ENCODE measurements around the gene PLEKHM2.

The PLEKHM2 gene

DNA sequence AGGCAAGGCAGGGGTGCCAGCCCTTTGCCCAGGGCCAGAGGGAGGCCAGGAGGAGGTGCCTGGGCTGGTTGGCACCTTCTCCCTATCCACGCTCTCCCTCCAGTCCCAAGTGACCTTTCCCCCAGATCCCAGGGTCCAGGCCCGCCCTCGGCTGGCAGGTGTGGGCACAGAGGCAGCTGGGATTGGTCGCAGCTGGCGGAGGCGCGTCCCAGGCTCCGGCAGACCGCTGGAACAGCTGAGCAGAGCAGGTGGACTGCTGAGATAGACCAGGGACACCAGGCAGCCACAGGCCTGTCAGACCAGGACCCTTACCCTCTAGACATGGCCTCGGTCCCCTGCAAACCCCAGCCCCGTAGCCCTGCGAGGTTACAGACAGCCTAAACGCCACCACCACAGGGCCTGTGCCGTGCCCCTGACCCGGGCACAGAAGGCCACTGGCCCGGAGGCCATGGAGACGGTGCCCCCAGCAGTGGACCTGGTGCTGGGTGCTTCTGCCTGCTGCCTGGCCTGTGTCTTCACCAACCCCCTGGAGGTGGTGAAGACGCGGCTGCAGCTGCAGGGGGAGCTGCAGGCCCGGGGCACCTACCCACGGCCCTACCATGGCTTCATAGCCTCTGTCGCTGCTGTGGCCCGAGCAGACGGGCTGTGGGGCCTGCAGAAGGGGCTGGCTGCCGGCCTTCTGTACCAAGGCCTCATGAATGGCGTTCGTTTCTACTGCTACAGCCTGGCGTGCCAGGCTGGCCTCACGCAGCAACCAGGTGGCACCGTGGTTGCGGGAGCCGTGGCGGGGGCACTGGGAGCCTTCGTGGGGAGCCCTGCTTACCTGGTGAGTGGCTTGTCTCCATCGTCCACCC is 52.1 kb downstream of the PLEKHM2 start, which contains the start of gene SLC25A34:
Gene SLC25A34 (plus strand): TSS at position 221 of the 854 bp plus-strand sequence. CDS start 228 bp downstream, at position 449.
- no peak for FAIRE-seq
- DNase-seq (ENCODE audit: insufficient read length) = no peak
- TF ChIP-seq TAF1 (IDR thresholded peaks at IDR 0.05; ENCODE audit: borderline replicate concordance, low read depth, low read length) (no peak), POLR2A (IDR thresholded peaks at IDR 0.05; ENCODE audit: low read depth, low read length) (no peak), POLR2AphosphoS5 (IDR thresholded peaks at IDR 0.05; ENCODE audit: low read depth, low read length) (no peak)

DNA sequence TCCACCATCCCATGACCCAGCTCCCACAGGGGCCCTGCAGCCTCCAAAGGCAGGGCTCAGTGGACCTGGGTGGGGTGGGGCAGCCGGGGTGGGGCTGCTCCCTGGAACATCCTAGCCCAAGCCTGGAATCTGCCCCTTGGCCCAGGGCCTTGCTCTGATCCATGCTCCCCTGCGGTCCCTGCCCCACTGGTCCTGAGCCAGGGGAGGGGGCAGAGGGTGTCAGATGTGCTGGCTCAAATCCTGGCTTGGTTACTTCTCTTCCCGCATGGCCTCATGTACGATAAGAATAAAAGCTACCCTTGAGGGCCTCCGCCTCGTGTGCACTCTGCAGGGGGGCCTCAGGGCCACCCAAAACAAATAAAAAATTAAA is 52.8 kb downstream of the PLEKHM2 start:
- TF ChIP-seq POLR2AphosphoS5 (IDR thresholded peaks at IDR 0.05; ENCODE audit: low read depth, low read length) = no peak
- no peak for TF ChIP-seq POLR2A (IDR thresholded peaks at IDR 0.05; ENCODE audit: low read depth, low read length)
- no peak for TF ChIP-seq TAF1 (IDR thresholded peaks at IDR 0.05; ENCODE audit: borderline replicate concordance, low read depth, low read length)
- DNase-seq (ENCODE audit: insufficient read length) = no peak
- FAIRE-seq = no peak

DNA sequence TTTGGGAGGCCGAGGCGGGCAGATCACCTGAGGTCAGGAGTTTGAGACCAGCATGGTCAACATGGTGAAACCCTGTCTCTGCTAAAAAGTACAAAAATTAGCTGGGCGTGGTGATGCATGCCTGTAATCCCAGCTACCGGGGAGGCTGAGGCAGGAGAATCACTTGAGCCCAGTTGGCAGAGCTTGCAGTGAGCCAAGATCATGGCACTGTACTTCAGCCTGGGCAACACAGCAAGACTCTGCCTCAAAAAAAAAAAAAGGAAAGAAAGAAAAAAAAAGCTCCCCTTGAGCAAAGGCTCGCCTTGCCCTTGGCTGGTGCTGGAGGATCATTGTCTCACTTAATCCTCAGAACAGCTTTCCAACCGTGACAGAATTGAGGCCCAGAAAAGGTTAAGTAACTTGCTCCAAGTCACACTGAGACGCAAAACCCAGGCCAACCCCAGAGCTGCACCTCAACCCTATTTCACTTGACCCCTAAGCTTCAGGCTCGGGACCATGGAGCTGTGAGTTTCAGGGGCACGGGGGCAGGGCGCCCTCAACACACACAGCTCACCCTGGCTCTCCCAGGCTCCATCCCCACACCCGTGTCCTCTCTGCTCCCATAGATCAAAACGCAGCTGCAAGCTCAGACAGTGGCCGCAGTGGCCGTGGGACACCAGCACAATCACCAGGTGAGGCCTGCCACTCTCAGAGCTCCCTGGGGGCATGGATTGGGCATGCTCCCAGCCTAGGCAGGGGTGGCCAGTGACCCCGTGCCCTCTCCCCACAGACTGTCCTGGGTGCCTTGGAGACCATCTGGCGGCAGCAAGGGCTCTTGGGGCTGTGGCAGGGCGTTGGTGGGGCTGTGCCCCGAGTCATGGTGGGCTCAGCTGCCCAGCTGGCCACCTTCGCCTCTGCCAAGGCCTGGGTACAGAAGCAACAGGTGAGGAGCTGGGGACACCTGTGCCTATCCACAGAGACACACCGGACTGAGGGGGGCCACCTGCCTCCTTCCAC is 53.5 kb downstream of the PLEKHM2 start:
- FAIRE-seq = no peak
- DNase-seq (ENCODE audit: insufficient read length) = no peak
- TF ChIP-seq POLR2AphosphoS5 (IDR thresholded peaks at IDR 0.05; ENCODE audit: low read depth, low read length) (no peak), POLR2A (IDR thresholded peaks at IDR 0.05; ENCODE audit: low read depth, low read length) (no peak), TAF1 (IDR thresholded peaks at IDR 0.05; ENCODE audit: borderline replicate concordance, low read depth, low read length) (no peak)

DNA sequence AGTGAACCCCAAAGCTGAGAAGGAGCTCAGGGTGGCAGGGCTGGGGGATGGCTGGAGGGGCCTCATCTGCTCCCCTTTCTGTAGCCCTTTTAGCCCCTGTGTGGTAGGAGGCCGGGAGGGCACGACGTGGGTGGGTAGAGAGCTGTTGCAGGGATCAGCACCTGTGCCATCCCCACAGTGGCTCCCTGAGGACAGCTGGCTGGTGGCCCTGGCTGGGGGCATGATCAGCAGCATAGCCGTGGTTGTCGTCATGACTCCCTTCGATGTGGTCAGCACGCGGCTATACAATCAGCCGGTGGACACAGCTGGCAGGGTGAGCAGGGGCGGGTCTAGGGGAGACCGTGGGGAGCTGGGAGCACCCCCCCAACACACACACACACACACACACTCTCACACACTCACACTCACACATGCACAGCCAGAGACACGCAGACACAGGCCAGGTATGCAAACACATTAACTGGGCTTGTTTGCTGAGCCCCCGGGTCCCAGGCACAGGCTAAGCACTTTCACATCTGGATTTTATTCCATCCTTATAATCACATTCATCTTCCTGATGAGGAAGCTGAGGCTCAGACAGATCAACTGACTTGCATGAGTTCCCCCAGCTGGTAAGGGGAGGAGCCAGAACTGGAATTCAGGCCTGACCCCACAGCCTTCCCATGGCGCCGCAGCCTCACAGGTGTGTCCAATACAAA is 54.4 kb downstream of the PLEKHM2 start:
- FAIRE-seq (no peak), DNase-seq (ENCODE audit: insufficient read length) (no peak)
- TF ChIP-seq POLR2A (IDR thresholded peaks at IDR 0.05; ENCODE audit: low read depth, low read length) (no peak), TAF1 (IDR thresholded peaks at IDR 0.05; ENCODE audit: borderline replicate concordance, low read depth, low read length) (no peak), POLR2AphosphoS5 (IDR thresholded peaks at IDR 0.05; ENCODE audit: low read depth, low read length) (no peak)

DNA sequence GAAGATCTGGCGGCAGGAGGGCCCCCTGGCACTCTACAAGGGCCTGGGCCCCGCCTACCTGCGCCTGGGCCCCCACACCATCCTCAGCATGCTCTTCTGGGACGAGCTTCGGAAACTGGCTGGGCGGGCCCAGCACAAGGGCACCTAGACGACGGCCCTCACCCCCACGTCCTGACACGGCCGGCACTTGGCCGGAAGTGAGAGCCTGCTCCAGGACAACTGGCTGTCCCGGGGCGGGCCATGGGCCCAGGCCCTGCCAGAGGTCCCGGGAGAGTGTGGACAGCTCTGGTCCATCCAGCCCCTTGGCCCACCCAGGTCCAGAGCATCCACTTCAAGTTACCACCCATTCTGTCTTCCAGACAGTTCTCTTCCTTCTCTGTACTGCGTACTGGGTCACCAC is 55.1 kb downstream of the PLEKHM2 start:
- DNase-seq (ENCODE audit: insufficient read length) = no peak
- no peak for TF ChIP-seq POLR2A (IDR thresholded peaks at IDR 0.05; ENCODE audit: low read depth, low read length)
- TF ChIP-seq POLR2AphosphoS5 (IDR thresholded peaks at IDR 0.05; ENCODE audit: low read depth, low read length) = no peak
- no peak for TF ChIP-seq TAF1 (IDR thresholded peaks at IDR 0.05; ENCODE audit: borderline replicate concordance, low read depth, low read length)
- FAIRE-seq = no peak

DNA sequence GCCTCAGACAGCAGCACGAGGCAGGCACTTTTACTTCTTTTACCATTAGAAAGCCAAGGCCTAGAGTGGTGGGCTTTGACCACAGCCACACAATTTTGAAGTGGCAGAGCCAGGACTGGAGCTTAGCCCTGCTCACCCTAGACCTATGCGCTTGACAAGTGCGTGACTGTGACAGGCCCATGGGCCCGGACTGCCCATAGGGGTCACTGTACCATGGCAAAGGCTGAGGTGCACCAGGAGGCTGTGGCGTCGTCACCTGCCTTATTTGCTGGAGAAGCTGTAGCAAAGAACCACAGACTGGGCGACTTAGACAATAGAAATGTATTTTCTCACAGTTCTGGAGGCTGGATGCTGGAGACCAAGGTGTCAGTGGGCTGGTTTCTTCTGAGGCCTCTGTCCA is 55.6 kb downstream of the PLEKHM2 start:
- FAIRE-seq = no peak
- TF ChIP-seq POLR2A (IDR thresholded peaks at IDR 0.05; ENCODE audit: low read depth, low read length) = no peak
- TF ChIP-seq POLR2AphosphoS5 (IDR thresholded peaks at IDR 0.05; ENCODE audit: low read depth, low read length) = no peak
- no peak for TF ChIP-seq TAF1 (IDR thresholded peaks at IDR 0.05; ENCODE audit: borderline replicate concordance, low read depth, low read length)
- no peak for DNase-seq (ENCODE audit: insufficient read length)

DNA sequence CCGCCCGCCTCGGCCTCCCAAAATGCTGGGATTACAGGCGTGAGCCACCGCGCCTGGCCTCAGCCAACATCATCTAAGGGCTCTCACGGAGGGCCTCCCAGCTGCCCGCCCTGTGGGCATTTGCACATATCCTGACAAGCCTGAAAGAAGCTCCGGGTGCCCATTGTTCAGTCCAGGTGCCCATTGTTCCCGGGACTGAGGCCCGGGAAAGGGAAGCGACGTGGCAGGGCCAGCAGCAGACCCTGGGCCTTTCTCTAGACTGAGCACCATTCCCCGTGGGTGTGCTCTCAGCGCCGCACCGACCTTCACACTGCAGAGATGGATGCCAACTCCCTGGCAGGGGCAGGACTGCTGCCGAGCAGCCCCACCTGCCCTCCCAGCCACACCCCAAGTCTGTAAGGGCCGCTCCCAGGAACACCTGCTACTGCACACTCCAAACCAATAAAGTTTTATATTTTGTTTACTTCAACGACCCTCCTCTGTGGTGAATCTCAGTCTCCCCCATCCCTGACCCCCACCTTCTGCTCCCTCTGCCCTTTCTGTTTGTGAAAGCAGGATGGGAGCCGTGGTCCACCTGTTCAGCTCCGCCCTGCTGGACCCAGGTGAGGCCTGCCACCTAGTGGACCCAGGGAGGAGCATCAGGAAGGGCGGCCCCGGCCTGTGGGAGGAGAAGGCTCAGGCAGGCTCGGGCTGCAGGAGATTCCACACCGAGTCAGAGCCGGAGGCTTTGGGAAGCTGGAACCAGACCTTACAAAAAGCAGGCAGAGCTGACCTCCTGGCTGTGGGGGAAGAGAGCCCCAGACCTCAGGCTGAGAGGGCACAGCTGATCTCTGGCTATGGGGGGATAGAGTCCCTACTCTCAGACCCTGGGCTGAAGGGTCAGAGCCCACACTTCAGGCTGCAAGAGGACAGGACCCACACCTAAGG is 57.1 kb downstream of the PLEKHM2 start:
- peak; percentile 82 for FAIRE-seq
- peak; percentile 87 for DNase-seq (ENCODE audit: insufficient read length)
- TF ChIP-seq POLR2AphosphoS5 (IDR thresholded peaks at IDR 0.05; ENCODE audit: low read depth, low read length) (no peak), TAF1 (IDR thresholded peaks at IDR 0.05; ENCODE audit: borderline replicate concordance, low read depth, low read length) (no peak), POLR2A (IDR thresholded peaks at IDR 0.05; ENCODE audit: low read depth, low read length) (no peak)

DNA sequence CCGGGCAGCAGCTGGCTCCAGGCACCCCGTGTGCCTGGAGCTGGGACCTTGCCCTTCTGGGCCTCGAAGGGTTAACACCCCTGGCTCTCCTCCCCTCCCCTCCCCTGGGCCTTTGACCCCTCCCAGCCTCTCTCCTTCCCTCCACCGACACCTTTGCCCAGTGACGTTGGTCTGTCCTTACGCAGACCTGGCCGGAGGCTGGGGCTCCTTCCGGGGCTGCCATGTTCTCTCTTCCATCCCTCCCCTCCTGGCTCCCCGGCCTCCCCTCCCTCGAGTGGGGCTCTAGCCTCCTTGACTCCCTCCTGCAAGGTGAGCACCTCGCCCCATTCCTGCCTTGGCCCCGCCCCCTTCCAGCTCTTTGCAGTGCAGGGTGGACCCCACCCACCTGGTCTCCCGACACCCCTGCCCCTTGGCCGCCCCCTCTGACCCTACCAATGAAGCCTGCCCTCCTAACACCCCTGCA is 58.2 kb downstream of the PLEKHM2 start, which contains the start of gene TMEM82:
Gene TMEM82 (plus strand): TSS at position 161 of the 463 bp plus-strand sequence. CDS start 61 bp downstream, at position 222.
- no peak for TF ChIP-seq TAF1 (IDR thresholded peaks at IDR 0.05; ENCODE audit: borderline replicate concordance, low read depth, low read length)
- no peak for TF ChIP-seq POLR2A (IDR thresholded peaks at IDR 0.05; ENCODE audit: low read depth, low read length)
- no peak for TF ChIP-seq POLR2AphosphoS5 (IDR thresholded peaks at IDR 0.05; ENCODE audit: low read depth, low read length)
- no peak for DNase-seq (ENCODE audit: insufficient read length)
- no peak for FAIRE-seq

DNA sequence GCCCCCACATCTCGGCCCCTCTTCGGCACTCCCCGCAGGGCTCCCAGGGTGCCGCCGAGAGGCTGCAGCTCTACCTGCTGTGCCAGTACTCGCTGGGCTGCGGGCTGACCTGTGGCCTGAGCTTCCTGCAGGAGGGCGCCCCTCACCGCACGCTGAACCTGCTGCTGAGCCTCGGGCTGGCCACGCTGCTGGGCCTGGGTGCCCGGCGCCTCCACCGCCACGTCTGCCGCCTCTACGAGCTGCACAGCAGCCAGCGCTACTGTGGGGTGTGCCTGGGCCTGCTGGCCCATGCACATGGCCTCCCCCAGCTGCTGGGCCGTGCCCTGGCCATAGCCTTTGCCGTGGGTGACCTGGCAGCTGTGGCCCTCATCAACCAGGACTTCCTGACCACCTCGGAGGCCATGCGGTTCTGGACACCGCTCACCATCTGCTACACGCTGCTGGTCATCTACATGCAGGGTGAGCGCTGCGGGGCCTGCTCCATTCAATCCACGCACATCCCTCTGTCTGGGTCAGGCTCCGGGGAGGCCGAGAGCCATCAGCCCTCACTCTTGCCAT is 60.1 kb downstream of the PLEKHM2 start:
- DNase-seq (ENCODE audit: insufficient read length) = no peak
- no peak for FAIRE-seq
- TF ChIP-seq TAF1 (IDR thresholded peaks at IDR 0.05; ENCODE audit: borderline replicate concordance, low read depth, low read length) (no peak), POLR2AphosphoS5 (IDR thresholded peaks at IDR 0.05; ENCODE audit: low read depth, low read length) (no peak), POLR2A (IDR thresholded peaks at IDR 0.05; ENCODE audit: low read depth, low read length) (no peak)

Measured in GM12892 (cell line).